Vagina (tissue), 2 donors: Measurements from ENCODE around the gene PTBP1.

Experiments used
- POLR2A ChIP-seq, 2 donors: fragments of 450-650 bp; IDR thresholded peaks; one replicate each; pipeline ENCODE4 v1.6.1; 2017; ENCODE audit warnings: antibody characterized with exemption in 2 of 2, mild to moderate bottlenecking in 2 of 2, moderate library complexity in 2 of 2
- POLR2AphosphoS5 ChIP-seq, 2 donors: sonication (generic); formaldehyde crosslinking; IDR thresholded peaks; one replicate each; pipeline ENCODE4 v1.9.0; 2017; ENCODE audit warnings: antibody characterized with exemption in 2 of 2, mild to moderate bottlenecking in 2 of 2, low read depth in 1 of 2; ENCODE audit not compliant: insufficient read depth in 1 of 2
- TF ChIP-seq, protein P1 (sequence below), 3 experiments: fragments of 450-650 bp in 2 of 3; fragments of 200-600 bp in 1 of 3; sonication (generic) in 1 of 3; IDR thresholded peaks; one replicate each; pipeline ENCODE4 v1.5.1; 2017 to 2019; ENCODE audit warnings: antibody characterized with exemption in 3 of 3, mild to moderate bottlenecking in 2 of 3, moderate library complexity in 2 of 3

DNA sequence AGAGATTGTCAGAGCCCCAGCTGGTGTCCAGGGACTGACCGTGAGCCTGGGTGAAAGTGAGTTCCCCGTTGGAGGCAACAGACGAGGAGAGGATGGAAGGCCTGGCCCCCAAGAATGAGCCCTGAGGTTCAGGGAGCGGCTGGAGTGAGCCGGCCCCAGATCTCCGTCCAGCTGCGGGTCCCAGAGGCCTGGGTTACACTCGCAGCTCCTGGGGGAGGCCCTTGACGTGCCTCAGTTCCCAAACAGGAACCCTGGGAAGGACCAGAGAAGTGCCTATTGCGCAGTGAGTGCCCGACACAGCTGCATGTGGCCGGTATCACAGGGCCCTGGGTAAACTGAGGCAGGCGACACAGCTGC lies 53.7 kb downstream of the PTBP1 start:
- TF ChIP-seq, protein P1, sequence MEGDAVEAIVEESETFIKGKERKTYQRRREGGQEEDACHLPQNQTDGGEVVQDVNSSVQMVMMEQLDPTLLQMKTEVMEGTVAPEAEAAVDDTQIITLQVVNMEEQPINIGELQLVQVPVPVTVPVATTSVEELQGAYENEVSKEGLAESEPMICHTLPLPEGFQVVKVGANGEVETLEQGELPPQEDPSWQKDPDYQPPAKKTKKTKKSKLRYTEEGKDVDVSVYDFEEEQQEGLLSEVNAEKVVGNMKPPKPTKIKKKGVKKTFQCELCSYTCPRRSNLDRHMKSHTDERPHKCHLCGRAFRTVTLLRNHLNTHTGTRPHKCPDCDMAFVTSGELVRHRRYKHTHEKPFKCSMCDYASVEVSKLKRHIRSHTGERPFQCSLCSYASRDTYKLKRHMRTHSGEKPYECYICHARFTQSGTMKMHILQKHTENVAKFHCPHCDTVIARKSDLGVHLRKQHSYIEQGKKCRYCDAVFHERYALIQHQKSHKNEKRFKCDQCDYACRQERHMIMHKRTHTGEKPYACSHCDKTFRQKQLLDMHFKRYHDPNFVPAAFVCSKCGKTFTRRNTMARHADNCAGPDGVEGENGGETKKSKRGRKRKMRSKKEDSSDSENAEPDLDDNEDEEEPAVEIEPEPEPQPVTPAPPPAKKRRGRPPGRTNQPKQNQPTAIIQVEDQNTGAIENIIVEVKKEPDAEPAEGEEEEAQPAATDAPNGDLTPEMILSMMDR (IDR thresholded peaks at IDR 0.05): no peak
- TF ChIP-seq POLR2A (IDR thresholded peaks at IDR 0.05): no peak
- peak in 1 of 2 donors; percentile 41 for TF ChIP-seq POLR2AphosphoS5 (IDR thresholded peaks at IDR 0.05; ENCODE audit: insufficient read depth in 1 of 2, low read depth in 1 of 2)
